Inflammatory macrophage treated with lipopolysaccharide for 1 hour (primary cell): ENCODE data around the gene CAPN12.

Source experiments
- DNase-seq, 2 donors: peaks; one replicate each; pipeline ENCODE4 v3.0.0-alpha.2; 2020 to 2022

The CAPN12 gene

DNA sequence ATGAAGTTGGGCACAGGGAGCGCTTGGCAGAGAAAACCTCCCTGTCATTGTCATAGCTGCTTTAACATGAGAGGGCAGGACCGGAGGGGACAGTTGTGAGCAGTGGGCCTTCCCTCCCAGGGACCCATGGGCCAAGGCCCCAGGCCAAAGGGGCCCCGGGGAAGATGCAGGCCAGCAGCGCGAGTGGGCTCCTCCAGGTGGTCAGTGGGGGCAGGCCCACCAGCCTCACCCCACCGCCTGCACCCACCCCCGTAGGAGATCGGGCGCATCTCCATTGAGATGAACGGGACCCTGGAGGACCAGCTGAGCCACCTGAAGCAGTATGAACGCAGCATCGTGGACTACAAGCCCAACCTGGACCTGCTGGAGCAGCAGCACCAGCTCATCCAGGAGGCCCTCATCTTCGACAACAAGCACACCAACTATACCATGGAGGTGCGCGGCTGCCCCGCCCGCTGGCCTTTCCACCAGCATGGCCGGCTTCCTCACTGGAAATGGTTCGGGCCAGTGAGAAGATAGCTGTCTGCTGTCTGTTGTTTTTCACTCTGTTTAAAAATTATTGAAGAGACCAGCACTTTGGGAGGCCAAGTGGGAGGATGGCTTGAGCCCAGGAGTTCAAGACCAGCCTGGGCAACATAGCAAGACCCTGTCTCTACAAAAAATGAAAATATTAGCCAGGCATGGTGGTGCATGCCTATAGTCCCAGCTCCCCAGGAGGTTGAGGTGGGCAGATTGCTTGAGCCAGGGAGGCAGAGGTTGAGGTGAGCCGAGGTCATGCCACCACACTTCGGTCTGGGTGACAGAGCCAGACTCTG is 18.6 kb downstream of the CAPN12 start:
- no peak for DNase-seq

DNA sequence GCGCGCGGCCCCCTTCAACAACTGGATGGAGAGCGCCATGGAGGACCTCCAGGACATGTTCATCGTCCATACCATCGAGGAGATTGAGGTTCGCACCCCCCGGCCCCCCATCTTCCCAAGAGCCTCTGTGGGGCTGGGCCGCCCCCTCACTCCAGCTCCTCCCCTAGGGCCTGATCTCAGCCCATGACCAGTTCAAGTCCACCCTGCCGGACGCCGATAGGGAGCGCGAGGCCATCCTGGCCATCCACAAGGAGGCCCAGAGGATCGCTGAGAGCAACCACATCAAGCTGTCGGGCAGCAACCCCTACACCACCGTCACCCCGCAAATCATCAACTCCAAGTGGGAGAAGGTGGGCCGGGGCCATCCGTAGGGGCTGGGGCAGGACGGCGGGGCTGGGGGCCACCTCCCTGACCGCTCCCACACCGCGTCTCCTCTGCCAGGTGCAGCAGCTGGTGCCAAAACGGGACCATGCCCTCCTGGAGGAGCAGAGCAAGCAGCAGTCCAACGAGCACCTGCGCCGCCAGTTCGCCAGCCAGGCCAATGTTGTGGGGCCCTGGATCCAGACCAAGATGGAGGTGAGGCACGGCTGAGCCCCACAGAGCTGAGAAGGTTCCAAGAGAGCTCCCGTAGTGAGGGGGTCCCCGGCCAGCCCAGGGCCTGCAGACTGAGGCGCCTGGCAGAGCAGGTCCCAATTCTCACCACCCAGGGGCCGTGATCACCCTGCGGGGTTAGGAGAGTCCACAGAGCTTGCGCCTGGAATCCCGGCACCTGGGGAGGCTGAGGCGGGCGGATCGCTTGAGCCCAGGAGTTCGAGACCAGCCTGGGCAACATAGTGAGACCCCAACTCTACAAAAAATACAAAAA is 20.1 kb downstream of the CAPN12 start:
- DNase-seq: no peak

GRCh38 chr19:38723606-38723965 is 20.7 kb downstream of the CAPN12 start:
- no peak for DNase-seq

GRCh38 chr19:38722947-38723605 is 21.2 kb downstream of the CAPN12 start:
- DNase-seq: no peak

DNA sequence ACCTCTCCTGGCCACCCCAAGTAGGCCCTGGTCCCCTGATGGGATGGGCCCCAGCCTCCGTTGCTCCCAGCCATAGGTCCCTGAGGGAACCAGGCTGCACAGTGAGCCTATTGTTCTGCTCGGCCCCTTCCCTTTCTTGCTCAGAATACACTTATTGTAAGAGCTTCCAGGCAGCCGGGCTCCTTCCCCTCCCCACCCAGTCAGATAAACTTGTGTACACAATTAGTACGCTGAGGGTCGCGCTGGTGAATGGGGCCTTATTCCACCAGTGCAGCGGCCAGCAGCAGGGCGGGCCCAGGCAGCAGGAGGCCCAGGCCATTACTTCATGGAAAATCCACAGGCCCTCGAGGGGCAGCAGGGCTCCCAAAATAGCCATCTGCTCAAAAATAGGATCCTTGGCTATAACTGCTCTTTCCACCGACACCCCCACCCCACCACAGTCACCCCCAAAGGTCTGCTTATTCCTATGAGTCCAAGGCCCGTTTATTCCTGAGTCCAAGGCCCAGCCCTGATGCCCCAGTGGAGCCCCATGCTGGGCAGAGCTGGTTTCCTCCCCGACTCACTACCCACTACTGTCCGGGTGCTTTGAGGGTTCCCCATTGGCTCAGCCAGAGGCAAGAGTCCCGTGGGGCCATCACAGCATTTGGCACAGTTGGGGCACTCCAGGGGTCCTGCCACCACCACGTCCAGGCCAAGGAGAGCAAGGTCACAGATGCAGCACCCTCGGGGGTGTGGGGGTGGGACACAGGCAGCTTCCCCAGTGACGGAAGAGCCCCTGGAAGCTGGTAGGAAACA is 22.1 kb downstream of the CAPN12 start:
- no peak for DNase-seq

DNA sequence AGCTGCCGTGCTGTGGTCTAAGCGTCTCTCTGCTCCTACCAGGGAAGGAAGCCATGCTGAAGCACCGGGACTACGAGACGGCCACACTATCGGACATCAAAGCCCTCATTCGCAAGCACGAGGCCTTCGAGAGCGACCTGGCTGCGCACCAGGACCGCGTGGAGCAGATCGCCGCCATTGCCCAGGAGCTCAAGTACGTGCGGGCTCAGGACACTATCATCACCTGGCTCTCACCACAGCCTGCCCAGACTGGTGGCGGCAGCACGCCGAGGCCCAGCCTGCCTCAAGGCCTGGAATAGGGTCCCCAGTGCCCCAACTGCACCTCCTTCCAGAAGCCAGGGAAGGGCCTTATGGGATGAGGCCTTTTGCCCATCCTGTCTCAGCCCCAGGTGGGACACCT is 22.8 kb downstream of the CAPN12 start:
- DNase-seq: no peak

DNA sequence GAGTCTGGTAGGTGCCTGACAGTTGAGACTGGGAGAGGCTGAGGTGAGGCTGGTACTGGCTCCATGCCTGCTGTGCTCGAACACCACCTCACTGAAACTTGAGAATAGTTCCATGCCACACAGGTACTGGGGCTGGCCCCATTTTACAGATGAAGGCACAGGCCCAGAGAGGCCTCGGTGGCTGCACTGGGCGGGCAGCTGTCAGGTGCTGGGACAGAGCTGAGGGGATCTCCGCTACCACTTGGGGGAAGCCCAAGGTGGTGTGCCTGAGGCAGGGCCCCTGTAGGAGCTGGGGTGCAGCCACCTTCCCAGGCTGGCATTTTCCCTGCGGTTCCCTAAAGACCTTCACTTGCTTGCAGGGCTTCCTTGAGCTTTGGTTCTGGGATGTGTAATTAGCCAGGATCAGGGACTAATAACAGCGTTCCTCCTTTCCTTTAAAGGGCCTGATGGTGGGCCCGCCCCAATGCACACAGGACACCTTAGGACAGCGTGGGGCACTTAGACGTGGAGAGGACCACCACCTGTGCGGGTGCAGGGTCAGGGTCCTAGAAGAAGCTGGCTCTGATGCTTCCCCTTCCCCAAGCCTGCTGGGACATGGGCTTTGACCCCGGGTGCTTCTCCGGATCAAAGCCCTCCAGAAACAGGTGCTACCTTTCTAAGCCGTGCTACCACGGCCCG is 23.6 kb downstream of the CAPN12 start:
- no peak for DNase-seq

DNA sequence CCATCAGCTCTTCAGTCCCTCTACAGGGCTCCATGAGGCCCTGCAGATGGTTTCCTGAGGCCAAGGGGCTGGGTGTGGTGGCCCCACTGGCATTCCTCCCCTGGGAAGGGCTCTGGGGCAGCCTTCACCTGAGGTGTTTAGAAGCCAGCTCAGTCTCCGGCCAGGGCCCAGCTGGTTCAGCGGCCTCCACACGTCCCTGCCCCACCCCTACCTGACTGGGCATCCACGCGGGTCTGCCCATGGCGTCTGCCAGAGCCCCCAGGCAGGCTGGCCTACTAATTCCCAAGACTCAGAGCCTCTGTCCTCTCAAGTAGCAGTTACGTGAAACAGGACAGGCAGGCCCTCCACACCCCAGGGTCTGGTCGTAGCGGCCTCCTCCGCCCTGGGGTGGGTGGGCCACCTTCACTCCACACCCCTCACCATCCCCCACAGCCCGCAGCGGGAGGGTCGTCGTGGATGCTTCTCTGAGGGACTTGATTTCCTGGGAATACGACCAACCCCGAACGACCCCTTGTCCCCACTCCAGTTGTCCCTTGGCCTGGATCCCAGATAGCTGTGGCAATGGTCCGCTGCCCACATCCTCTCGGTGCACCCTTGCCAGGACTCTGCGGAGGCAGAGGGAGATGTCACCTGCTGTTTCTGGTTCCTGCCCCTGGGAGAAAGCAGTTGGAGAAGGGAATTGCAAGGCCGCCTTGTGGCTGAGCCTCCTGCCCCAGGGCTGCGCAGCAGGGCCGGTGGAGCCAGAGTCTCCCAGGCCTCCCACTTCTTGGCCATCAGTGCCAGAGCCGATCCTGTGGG is 24.3 kb downstream of the CAPN12 start:
- no peak for DNase-seq

DNA sequence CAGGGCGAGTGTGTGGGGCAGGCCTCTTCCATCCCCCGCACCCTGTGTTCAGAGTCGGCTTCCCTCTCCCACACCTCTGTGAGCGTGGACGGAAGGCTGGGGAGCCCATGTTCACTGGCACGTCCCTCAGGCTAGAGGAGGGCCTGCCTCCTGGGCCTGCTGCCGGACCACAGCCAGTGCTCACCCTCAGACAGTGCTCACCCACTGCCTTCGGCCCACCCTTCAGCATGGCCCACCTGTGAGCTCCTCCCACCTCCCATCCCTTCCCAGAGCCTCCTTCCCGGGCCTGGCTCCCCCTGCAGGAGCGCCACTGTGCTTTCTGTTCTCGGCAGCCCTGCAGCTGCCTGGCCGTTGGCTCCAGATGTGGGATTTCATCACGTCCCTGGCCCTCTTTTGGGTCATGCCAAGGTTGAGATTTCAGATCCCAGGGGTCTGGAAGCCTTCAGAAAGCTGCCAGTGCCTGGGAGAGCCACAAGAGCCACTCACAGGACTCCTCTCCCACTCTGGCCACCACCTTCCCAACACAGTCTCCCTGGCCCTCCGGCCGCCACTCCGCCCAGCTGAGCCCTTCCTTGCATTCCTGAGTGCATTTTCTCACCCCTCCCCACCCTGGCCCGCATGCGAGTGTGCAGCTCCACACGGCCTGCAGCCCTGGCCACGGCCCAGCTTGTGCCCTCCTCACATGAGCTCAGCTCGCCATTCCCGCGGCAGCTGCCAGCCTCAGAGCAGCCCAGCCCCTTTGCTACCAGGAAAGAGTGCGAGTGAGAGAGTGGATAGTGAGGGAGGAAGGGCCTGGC is 25.3 kb downstream of the CAPN12 start:
- DNase-seq: no peak

GRCh38 chr19:38717855-38718254 is 26.4 kb downstream of the CAPN12 start:
- no peak for DNase-seq

GRCh38 chr19:38717051-38717450 is 27.2 kb downstream of the CAPN12 start:
- no peak for DNase-seq

DNA sequence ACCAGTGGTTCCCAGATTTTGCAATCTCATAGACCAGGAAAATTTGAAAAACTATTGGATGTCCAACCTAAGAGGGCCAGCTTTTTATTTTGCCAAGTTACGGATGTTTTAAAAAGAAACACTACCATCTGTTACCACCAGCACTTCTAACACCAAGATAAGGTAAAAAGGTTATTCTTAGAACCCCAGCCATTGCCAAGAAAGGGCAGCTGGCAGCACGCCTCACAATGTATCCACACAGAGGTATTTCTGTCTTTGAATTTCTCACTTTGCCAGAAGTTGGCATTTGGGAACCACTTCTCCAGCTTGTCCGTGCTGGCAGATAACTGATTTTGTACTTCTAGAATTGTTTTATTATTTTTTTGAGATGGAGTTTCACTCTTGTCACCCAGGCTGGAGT is 28.7 kb downstream of the CAPN12 start:
- DNase-seq: no peak

GRCh38 chr19:38714354-38714778 is 29.9 kb downstream of the CAPN12 start:
- no peak for DNase-seq

GRCh38 chr19:38713865-38714264 is 30.4 kb downstream of the CAPN12 start:
- DNase-seq: no peak

GRCh38 chr19:38713227-38713649 is 31.0 kb downstream of the CAPN12 start:
- no peak for DNase-seq

DNA sequence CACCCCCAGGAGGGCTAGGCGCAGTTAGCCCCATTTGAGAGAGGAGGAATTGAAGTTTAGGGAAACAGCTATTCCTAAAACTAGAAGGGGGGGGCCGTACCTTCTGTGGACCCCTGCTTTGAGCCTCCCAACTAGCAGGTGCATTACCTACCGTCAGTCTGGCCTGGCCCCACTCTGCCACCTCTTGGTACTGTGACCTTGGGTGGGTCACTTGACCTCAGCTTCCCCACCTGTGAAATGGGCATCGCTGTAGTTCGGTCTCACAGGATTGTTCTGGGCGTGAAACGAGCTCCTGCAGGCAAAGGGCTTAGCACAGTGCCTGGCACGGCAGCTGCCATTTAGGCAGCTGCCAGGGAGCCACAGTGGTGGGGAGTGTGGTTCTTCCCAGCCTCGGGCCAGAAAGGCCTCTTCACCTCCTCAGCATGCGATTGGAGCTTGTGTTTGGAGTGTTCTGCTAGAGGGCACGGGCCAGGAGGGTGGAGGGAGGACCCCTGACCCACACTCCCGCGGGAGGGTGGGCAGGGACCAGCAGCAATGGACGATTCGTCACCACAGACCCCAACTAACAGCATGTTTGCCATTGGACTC is 32.0 kb downstream of the CAPN12 start:
- no peak for DNase-seq

DNA sequence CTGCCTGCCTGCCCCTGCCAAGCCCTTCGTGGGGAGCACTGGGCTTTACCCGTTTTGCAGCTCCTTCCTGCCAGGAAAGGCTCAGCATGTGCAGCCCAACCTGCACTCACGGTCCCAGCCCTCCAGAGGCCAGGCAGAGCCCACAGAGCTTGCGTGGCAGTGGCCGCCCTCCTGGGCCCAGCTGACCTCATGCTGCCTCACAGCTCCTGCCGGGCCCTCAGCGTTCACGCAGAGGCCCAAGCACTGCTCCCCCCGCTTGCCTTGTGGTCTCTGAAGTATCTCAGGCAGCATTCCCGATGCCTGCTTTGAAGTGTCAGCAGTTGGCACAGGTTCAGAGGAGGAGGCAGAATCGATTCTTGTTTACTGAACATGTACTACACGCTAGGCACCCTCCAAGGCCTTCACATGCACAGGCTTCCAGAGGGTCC is 32.5 kb downstream of the CAPN12 start:
- no peak for DNase-seq

GRCh38 chr19:38710928-38711725 is 33.1 kb downstream of the CAPN12 start:
- no peak for DNase-seq

GRCh38 chr19:38710416-38710702 is 33.9 kb downstream of the CAPN12 start:
- DNase-seq: no peak
